ENCODE data around the gene CDO1. TPM values are rescaled to one million over a fixed set of nuclear protein-coding genes. Genes with fewer than 3 reads are reported as not detected.
A peak's percentile ranks its signal among the peaks of the same experiment; 100 is the strongest.

The CDO1 gene
- total RNA-seq, 1 experiment from 2014 or later, result 0.17 TPM

GRCh38 chr5:115843444-115844130, 27.1 kb upstream of the CDO1 start:
- H3K4me1 ChIP-seq (ENCODE audit: control insufficient read depth in 1 of 2, insufficient read depth in 2 of 2, low read length in 2 of 2), result peaks cover 47 to 70% of the 10 kb centered on the region in 2 experiments

More at GRCh38 chr5:115843444-115844130, 27.1 kb upstream of the CDO1 start:
- ATAC-seq (no peak), DNase-seq (ENCODE audit: low read depth, low spot score) (no peak)
- Histone ChIP-seq H3K27me3 (ENCODE audit: insufficient read depth, low read length) (no peaks in the 10 kb centered on the region), H2AFZ (ENCODE audit: low read depth, low read length, poor library complexity, severe bottlenecking) (no peak overlapping the region), H3K9me3 (ENCODE audit: control insufficient read depth in 1 of 2, insufficient read depth in 1 of 2, low read depth in 1 of 2, low read length in 2 of 2) (no peaks in the 10 kb centered on the region), H3K27ac (ENCODE audit: low read depth, low read length) (peak overlapping the region; percentile 96), H3K79me2 (ENCODE audit: insufficient read depth, low read length) (peaks cover 96% of the 10 kb centered on the region), H3K36me3 (ENCODE audit: control insufficient read depth in 1 of 2, insufficient read depth in 2 of 2, low read length in 2 of 2) (peaks cover 0 to 6% of the 10 kb centered on the region in 2 experiments; a peak in 2 of 4 replicates), H3K9me2 (ENCODE audit: insufficient read depth) (no peaks in the 10 kb centered on the region), H3K4me3 (replicated peaks in 1 of 2; ENCODE audit: low read depth in 1 of 2, low read length in 2 of 2) (peak overlapping the region; percentile 83 to 87), H3K9ac (ENCODE audit: low read length) (peak overlapping the region; percentile 82), H3K4me2 (ENCODE audit: low read length) (peak overlapping the region; percentile 91), H4K20me1 (ENCODE audit: insufficient read depth) (no peaks in the 10 kb centered on the region)
- TF ChIP-seq TCF7L2 (IDR thresholded peaks at IDR 0.05; ENCODE audit: borderline replicate concordance, extremely low read depth, insufficient read depth, insufficient read length) (no peak), FOSL1 (IDR thresholded peaks at IDR 0.05; ENCODE audit: low read depth) (no peak), MAX (IDR thresholded peaks at IDR 0.05) (no peak), ATF3 (IDR thresholded peaks at IDR 0.05) (no peak), RAD21 (IDR thresholded peaks at IDR 0.05; ENCODE audit: low read depth) (no peak), YY1 (IDR thresholded peaks at IDR 0.05; ENCODE audit: extremely low read depth, insufficient replicate concordance, low read depth, low read length) (no peak), SIN3A (IDR thresholded peaks at IDR 0.05; ENCODE audit: low read depth) (no peak), EGR1 (IDR thresholded peaks at IDR 0.05; ENCODE audit: low read depth) (no peak), SP1 (IDR thresholded peaks at IDR 0.05; ENCODE audit: low read depth) (no peak), CTCF (IDR thresholded peaks at IDR 0.05 in 2 of 3, conservative IDR thresholded peaks at IDR 0.05 in 1 of 3; ENCODE audit: borderline replicate concordance in 1 of 3, insufficient read depth in 1 of 3, low read depth in 2 of 3, low read length in 2 of 3) (no peak)
- TF ChIP-seq, protein P1, sequence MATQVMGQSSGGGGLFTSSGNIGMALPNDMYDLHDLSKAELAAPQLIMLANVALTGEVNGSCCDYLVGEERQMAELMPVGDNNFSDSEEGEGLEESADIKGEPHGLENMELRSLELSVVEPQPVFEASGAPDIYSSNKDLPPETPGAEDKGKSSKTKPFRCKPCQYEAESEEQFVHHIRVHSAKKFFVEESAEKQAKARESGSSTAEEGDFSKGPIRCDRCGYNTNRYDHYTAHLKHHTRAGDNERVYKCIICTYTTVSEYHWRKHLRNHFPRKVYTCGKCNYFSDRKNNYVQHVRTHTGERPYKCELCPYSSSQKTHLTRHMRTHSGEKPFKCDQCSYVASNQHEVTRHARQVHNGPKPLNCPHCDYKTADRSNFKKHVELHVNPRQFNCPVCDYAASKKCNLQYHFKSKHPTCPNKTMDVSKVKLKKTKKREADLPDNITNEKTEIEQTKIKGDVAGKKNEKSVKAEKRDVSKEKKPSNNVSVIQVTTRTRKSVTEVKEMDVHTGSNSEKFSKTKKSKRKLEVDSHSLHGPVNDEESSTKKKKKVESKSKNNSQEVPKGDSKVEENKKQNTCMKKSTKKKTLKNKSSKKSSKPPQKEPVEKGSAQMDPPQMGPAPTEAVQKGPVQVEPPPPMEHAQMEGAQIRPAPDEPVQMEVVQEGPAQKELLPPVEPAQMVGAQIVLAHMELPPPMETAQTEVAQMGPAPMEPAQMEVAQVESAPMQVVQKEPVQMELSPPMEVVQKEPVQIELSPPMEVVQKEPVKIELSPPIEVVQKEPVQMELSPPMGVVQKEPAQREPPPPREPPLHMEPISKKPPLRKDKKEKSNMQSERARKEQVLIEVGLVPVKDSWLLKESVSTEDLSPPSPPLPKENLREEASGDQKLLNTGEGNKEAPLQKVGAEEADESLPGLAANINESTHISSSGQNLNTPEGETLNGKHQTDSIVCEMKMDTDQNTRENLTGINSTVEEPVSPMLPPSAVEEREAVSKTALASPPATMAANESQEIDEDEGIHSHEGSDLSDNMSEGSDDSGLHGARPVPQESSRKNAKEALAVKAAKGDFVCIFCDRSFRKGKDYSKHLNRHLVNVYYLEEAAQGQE (IDR thresholded peaks at IDR 0.05; ENCODE audit: low read depth), result no peak
- CTCF ChIA-PET, result no interaction called here
- POLR2A ChIA-PET, result interaction anchor here (1.1 to 1.5 kb wide), 2 partner anchors 9 to 83 kb away, joined by 3 to 4 read pairs; no protein-coding TSS in a partner anchor
- RAD21 ChIA-PET (ENCODE audit: low non-redundant PET in 1 of 2, low total read pairs in 2 of 2, uncharacterized antibody in 2 of 2, unreplicated experiment in 2 of 2), result no interaction called here
- intact Hi-C loops (cut with micrococcal nuclease), result loop anchor here (2.0 kb wide), 1 partner anchor 189 kb away; the partner anchor contains the start of gene ARL14EPL
- BruUV-seq (replicated peaks), result no TSS peak
